Endometrial microvascular endothelial cells (primary cell): ENCODE results near the gene RPL27. TPM values are rescaled to one million over a fixed set of nuclear protein-coding genes. Genes with fewer than 3 reads are reported as not detected.

Source experiments
- in situ Hi-C: cut with HindIII; loops from 2 replicates; pipeline ENCODE4 v1.10.0; 2017; ENCODE audit warnings: low sequenced_read_pairs, low pct_unique_long_range_greater_than_20kb; ENCODE audit errors: inconsistent ontology term
- total RNA-seq: library from RNA; depleted of rRNA; stranded (reverse); fragments of >200 nt; gene quantifications from one replicate; pipeline ENCODE4 v1.2.3, GENCODE V29; 2015; ENCODE audit errors: inconsistent ontology term

RPL27 gene
- total RNA-seq, 1 donor from 2014 or later, result 880 TPM

DNA sequence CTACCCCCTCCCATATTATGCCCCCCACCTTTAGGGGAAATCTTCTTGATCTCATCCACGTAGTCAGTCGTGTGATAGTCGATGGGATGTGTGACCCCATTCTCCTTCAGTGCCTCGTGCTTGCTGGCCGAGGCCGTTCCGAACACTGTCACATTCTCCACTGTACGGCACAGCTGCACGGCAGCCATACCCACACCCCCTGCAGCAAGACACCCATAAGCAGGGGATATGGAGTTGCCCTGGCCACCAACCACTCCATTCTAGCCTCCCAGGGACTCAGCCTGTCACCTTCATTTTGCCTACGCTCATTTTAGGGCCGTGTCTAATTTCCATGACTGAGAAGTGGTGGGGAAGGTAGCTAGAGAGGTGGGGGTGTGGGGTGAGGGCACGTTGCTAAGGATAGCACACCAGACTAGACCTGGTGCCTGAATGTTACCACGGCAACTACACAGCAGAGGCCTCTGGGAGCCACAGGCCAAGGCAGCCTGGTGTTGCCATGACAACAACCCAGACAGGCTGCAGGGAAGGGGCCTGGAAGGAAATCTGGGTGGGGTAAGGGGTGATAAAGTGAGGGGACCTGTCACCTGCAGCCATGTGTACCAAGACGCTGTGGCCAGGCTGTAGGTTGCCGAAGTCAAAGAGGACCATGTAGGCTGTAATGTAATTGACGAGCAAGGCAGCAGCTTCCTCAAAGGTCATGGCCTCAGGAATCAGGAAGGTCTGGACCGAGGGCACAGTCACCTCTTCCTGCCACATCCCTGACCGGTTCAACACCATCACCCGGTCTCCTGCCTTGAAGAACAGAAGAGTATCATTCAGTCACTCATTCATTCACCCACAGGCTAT lies 20.0 kb downstream of the RPL27 start:
- in situ Hi-C loops, result no loop called here

DNA sequence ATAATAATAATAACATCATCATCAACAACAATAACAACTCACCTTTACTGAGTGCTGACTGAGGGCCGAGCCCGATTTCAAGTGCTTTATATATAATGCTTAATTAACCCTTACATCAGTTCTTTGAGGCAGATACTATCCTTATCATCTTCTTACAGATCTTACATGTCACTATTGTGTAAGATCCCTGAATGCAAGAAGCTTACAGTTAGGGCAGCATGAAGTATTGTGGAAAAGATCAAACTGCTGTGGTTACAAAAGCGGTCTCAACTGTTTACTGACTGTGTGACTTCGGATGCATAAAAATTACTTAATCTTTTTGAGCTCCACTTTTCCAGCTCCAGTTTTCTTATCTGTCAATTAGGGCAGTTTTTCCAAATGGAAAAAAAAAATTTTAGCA lies 20.7 kb downstream of the RPL27 start:
- in situ Hi-C loops, result no loop called here

DNA sequence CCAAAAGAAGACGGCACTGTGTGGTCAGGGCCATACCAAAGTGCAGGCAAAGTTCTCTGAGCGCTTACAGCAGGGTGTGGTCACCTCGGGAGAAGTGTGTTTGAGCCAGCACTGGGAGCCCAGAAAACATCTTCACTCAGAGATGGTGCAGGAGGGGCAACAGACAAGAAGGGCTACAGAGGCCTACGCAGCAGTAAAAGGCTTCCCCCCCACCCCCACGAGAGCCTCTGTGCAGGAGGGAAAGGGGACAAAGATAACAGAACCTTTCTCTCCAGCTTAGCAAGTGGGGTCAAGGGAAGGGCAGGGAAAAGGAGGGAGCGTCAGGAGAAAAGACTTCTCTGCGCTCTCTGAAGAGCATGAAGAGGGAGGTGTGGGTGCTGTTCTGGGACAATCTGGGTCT lies 21.2 kb downstream of the RPL27 start:
- in situ Hi-C loops, result no loop called here

DNA sequence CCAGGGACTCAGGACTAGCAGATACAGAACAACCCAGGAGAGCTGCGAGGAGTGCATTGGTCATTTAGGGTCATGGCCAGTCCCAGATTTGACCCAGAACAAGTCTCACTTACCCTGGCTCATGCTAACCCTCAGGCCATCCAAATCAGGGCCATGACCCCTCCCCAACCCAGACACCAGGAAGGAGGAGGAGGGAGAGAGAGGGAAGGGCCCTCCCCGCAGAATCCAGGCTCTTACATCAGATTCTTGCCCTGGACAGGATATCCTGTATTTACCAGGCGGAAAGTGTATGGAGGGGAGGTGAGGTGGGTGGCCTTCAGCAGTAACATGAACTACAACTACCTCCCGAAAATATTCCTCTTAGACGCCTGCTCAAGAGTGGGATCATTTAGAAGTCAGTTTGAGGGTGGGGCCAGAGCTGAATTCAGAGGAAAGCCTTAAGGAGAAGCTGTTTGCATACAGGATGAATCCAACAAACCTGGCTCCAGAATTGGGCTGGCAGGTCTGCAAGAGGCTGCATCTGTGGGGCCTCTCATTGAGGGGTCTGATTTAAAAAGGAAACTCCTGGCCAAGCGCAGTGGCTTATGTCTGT lies 21.9 kb downstream of the RPL27 start:
- in situ Hi-C loops, result no loop called here

DNA sequence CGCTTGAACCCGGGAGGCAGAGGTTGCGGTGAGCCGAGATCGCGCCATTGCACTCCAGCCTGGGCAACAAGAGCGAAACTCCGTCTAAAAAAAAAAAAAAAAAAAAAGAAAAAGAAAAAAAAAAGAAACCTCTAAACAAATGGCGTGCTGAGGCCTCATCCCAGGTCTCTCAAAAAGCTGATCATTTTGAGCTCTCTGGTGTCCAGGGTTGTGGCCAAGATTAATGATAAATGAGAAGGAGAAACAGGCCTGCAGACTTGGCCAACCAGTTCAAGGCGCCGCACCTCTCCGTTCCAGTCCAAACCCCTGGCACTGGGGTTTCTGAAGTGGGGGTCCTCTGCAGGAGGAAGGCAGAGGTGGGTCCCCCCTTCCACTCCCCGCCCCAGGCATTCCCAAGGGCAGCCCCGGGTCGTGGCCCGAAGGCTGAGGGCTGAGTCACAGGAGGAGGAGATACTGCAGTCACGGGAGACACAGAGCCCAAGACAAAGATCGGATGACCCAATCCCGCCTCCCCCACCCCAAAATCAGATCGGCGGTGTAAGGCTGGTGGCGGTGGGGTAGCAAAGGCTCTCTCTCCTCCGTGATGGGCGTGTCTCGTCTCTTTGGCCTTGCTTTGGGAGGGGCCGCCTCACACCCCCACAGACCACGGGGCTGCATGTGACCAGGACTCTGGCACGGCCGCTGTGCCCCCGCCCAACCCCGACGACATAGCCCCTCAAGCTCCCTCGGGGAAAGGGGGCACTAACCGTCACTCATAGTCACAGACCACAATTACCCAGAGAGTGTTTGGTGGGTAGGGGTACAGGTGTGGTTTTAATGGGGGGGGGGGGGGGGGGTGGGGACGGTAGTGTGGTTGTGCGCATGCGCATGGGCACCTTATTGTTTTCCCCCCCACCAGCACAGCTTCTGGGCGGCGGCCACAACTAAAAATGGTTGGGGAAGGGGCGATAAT lies 22.8 kb downstream of the RPL27 start:
- in situ Hi-C loops, result no loop called here

DNA sequence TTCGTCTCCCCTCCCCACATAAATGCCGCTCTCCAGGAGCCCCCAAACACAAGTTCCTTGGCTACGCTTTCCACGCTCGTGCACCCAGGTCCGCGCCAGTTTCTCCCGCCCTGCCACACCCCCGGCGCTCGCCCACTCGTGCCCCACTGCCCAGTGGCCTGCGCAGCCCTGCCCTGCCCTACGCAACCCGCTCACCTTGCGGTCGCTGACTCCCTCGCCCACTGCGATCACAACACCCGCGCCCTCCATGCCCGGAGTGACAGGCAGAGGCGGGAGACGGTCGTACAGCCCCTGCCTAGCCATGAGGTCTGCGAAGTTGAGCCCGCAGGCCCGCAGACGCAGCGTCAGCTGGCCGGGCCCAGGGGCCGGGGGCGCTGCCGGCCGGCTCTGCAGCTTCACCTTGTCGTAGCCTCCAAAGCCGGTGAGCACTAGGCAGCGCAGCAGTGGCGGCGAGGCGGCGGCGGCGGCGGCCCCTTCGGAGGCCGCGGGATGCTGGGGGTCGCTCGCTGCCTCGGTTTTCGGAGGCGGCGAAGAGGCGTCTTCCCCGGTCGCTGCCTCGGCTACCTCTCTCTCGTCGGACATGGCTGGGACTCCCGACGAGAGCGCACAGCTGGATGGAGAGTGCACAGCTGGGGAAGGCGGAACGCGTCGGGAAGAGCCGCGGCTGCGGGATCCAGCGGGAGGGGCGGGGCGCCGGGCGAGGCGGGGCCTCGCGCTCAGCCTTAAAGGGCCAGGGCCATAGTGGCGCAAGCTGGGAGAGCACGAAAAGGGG lies 23.7 kb downstream of the RPL27 start, which contains the start of gene VAT1:
VAT1 (minus strand) TSS at position 645 of the 772 bp plus-strand sequence; CDS start at position 582, 63 bp downstream.
- in situ Hi-C loops, result no loop called here

DNA sequence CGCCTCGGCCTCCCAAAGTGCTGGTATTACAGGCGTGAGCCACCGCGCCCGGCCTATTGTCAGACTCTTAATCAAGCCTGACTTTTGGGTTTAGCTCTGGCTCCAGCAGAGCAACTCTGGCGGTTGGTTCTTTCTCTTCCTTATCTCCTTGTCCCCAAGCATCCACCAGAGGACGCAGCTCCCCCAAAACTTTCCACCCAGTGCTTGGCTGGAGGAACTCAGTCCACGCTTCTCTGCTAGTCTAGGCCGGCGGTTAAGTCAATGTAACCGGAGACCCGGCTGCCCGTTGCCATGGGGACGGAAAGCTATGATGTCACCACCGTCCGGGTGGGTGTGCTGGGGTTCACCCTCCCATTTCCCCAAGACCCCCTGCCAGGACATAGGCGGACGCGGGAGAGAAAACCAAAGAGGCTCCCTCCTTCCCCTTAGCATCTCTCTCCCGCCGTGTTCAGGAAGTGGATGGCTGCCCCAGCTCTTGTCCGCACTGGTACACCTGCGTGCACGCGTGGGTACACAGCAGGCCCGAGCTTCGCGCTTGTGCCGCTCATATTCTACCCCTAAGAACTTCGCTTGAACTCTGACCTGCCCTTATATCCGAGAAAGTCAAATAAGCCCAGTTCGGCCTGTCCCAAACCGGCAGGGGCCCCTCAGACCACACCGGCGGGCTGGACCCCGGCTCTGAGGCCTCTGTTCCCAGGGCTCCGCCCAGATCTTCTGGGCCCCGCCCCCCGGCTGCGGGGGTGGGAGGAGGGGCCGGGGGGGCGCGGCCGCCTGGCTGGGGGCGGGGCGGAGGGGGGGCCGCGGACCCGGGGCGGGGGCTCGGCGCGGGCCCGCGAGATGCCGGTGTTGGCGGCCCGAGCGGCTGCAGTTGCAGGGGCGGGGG lies 26.4 kb downstream of the RPL27 start, which contains the start of gene RND2:
RND2 (plus strand) TSS at position 825 of the 883 bp plus-strand sequence. CDS start 117 bp downstream, outside the sequence.
- in situ Hi-C loops, result no loop called here

DNA sequence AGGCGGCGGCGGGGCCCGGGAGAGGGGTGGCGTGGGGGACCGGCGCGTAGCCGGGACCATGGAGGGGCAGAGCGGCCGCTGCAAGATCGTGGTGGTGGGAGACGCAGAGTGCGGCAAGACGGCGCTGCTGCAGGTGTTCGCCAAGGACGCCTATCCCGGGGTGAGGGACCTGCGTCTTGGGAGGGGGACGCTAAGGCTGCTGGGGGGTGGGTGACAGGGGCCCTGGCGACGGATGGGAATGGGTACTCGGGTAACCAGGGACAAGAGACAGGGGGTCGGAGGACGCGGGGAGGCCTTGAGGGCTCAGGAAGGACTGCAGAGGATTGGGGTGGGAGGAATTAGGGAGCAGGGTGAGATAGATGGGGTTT lies 27.1 kb downstream of the RPL27 start:
- in situ Hi-C loops, result no loop called here

DNA sequence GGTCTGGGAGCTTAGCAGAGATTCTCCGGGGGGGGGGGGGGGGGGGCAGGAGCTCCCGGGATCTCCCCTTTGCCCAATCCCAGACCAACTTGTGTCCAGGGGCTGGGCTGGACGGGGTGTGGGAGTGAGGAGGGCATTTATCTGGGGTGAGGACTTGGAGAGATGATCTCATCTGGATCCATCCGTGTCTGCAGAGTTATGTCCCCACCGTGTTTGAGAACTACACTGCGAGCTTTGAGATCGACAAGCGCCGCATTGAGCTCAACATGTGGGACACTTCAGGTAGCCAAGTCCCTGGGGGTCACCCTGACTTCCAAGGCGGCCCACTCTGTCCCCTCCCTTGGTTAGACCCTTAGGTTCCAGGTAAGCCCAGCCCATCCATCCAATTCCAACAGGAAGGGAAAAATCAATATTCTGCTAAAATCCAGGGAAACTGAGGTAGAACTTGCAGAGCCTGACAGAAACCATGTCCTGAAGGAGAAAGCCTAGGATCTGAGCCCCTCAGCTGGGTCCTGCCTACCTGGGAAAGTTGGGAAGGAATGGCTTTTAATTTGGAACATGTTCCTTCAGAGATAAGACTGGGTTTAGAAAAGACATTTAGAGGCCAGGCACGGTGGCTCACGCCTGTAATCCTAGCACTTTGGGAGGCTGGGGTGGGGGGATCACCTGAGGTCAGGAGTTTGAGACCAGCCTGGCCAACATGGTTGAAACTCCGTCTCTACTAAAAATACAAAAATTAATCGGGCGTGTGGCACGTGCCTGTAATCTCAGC lies 27.7 kb downstream of the RPL27 start:
- in situ Hi-C loops, result no loop called here

DNA sequence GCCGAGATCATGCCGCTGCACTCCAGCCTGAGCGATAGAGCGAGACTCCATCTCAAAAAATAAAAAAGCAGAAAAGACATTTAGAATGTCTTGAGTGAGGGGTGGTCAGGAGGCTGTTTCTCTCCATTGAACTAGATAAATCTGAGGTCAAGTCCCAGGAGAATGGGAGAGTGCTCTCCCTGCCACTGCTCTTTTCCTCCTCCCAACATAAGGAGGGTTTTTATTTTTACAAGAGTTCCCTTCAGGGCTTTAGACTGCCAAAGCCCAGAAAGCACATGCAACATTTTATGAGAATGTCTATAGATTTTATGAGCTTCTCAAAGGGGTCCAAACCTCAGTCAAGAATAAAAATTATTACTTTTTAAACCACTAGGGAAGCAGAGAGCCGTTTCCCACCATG lies 28.4 kb downstream of the RPL27 start:
- in situ Hi-C loops, result no loop called here

DNA sequence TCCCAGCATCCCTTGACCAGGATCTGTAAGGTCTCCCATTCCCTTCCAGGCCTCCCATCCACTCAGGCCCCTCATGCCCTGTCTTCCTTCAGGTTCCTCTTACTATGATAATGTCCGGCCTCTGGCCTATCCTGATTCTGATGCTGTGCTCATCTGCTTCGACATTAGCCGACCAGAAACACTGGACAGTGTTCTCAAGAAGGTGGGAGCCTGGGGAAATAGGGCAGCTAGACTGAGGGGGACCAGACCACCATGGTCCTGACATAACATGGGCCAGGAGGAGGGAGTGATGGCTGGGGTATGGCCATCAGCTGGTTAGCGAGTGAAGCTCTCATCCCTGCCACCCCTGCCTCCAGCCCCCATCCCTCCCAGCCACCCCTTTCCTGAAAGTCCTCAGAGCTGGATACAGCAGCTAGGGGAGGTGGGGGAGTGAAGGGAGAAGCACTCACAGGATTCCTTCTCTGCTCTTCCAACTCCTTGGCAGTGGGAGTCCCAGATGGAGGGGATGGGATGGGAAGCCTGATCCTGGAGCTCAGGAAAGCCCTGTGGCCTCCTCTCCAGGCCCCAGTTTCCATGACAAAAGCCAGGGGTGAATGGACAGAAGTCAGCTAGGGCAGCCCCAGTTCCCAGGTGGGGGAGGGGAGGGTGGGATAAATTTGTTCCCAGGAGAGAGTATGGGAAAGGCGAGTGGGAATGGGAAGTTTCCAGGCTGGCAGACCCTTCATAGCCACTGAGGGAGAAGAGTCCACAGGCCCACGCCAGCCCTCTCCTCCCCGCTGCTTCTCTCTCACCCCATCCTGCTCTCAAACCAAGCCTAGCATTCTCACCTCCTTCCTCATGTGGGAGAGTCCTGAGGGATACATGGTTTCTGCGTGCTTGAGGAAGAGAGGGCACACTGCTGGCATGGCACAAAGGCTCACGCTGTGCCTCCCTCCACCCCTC lies 29.1 kb downstream of the RPL27 start:
- in situ Hi-C loops, result no loop called here

DNA sequence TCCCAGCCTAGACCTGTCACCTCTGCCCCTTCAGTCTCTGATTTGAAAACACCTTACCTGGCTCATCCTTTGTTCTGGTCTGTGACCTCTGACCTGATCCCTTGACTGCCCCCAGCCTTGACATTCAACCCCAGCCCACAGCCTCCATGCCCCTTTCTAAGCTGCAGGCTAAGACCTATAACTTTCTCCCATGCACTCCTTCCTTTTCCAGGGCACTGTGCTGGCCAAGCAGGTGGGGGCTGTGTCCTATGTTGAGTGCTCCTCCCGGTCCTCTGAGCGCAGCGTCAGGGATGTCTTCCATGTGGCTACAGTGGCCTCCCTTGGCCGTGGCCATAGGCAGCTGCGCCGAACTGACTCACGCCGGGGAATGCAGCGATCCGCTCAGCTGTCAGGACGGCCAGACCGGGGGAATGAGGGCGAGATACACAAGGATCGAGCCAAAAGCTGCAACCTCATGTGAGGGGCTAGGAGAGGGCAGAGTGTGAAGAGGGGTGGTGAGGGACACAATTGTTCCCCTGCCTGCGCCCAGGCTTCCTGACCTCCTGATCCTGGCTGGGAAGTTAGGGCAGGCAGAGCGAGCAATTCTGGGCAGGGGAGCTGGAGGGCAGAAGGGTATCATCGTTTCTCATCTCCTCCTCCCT lies 30.1 kb downstream of the RPL27 start:
- in situ Hi-C loops, result no loop called here

DNA sequence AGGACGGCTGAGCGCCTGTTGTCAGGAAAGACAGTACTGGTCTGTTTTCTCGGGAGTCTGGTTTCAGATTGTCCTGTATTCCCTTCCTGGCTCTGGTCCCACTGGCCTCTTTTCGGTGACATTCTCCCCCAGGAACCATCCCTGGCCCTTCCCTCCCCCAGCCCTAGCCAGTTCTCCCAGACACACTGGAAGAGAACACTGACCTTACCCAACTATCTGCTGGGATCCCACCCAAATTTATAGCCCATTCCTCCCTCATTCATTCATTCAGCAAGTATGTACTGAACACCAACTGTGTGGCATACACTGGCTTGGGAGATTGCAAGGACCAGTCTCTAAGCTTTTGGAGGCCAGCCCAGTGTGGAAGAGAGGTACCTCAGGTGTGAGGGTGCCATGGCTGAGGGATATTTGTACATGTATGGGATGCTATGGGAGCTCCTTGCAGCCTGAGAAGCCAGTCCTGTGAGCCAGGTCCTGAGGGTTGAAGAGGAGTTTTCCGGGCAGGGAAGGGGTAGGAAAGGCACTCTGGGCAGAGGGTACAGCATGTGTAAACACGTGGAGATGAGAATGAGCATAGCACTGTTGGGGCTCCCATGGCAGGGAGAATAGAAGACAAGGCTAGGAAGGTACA lies 32.0 kb downstream of the RPL27 start:
- in situ Hi-C loops, result no loop called here

DNA sequence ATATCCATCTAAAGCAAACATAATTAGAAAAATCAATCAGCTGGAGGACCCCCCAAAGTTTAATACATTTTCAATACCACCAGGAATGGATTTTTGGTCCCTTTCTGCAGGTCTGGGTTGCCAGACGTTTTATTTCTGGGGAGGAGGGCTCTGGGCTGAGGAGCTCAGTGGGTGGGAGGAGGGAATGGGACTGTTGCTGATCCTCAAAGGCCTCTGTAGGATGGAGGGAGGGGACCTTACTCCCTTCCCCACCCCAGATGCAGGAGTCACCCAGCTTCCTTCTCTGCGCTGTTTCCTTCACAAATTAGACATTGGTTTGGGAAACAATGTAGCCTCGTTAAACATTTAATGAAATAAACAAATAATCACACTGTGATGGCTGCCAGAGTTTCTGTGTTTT lies 33.4 kb downstream of the RPL27 start:
- in situ Hi-C loops, result no loop called here
